GM13977 (cell line): ENCODE measurements around the gene CD6.

Experiments used
- DNase-seq: peaks from one replicate; pipeline ENCODE4 v3.0.0; 2012; ENCODE audit warnings: low spot score
- CTCF ChIP-seq: IDR thresholded peaks from 2 replicates; pipeline ENCODE4 v1.5.1; 2012; ENCODE audit warnings: mild to moderate bottlenecking, control low read depth; ENCODE audit not compliant: insufficient read depth; ENCODE audit errors: extremely low read depth, missing control alignments
- in situ Hi-C: fragments of 300-500 bp; cut with MboI; formaldehyde crosslinking; loops from one replicate; pipeline ENCODE4 v1.12.0; 2022; ENCODE audit warnings: low sequenced_read_pairs, low pct_unique_long_range_greater_than_20kb, mixed read lengths, inconsistent platforms; ENCODE audit not compliant: unreplicated experiment

CD6 gene

GRCh38 chr11:60987577-60988277 is 16.2 kb downstream of the CD6 start:
- no peak for DNase-seq
- TF ChIP-seq CTCF: no peak
- in situ Hi-C loops: no loop called here

- in situ Hi-C loops: no loop called here
- DNase-seq: no peak
Measured at GRCh38 chr11:60988658-60989057, 17.2 kb downstream of the CD6 start.

GRCh38 chr11:60989093-60989650 is 17.7 kb downstream of the CD6 start:
- in situ Hi-C loops: no loop called here
- no peak for TF ChIP-seq CTCF
- DNase-seq: no peak

More at GRCh38 chr11:60988658-60989057, 17.2 kb downstream of the CD6 start:
- no peak for TF ChIP-seq CTCF

- in situ Hi-C loops: no loop called here
- no peak for DNase-seq
- TF ChIP-seq CTCF: no peak
Measured at GRCh38 chr11:60991457-60991856, 20.0 kb downstream of the CD6 start.

- DNase-seq: no peak
- in situ Hi-C loops: no loop called here
- TF ChIP-seq CTCF: no peak
Measured at GRCh38 chr11:60992842-60993409, 21.4 kb downstream of the CD6 start.

GRCh38 chr11:60993615-60994014 is 22.1 kb downstream of the CD6 start:
- no peak for DNase-seq
- in situ Hi-C loops: no loop called here
- no peak for TF ChIP-seq CTCF
